ENCODE results near the gene SLC25A42.

DNA sequence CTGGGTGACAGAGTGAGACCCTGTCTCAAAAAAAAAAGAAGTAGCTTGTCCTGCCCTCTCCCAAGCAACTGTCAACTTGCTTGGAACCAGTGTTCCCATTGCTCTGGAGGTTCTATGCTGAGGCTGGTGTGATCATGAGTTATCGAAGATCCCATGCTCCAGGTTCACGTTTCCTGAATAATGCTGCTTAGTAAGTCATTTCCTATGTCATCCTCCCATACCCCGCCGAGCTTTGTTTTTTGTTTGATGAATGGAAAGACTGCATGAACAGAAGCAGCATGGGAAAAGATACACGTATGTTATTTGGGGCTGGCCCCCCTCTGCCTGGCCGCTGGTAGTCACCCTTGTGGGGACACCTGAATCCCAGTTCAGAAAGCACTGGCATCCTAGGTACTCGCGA is 11.3 kb downstream of the SLC25A42 start:
- TF ChIP-seq POLR2A (IDR thresholded peaks at IDR 0.05; ENCODE audit: low read length) (no peak), GATA1 (IDR thresholded peaks at IDR 0.05; ENCODE audit: low read depth, low read length) (no peak)
